Stimulated activated CD8-positive, alpha-beta memory T cell treated with anti-CD3 and anti-CD28 coated beads, Interleukin-7, amount 100 ng/mL, for 48 hours (primary cell): Measurements from ENCODE around the gene FBXO5.

Experiments used
- DNase-seq, 2 donors: peaks; one replicate each; pipeline ENCODE4 v3.0.0-alpha.2; 2020; ENCODE audit warnings: low read depth in 1 of 2; ENCODE audit errors: extremely low read depth in 1 of 2

Gene FBXO5

GRCh38 chr6:152952866-152953509 is 29.9 kb downstream of the FBXO5 start:
- no peak for DNase-seq

- DNase-seq: no peak
These were observed 30.8 kb downstream of the FBXO5 start for GRCh38 chr6:152952045-152952444.

GRCh38 chr6:152950240-152950639 is 32.6 kb downstream of the FBXO5 start:
- DNase-seq: no peak

GRCh38 chr6:152948150-152948768 is 34.6 kb downstream of the FBXO5 start:
- no peak for DNase-seq

GRCh38 chr6:152946995-152947394 is 35.8 kb downstream of the FBXO5 start:
- DNase-seq: no peak

GRCh38 chr6:152946484-152946883 is 36.4 kb downstream of the FBXO5 start:
- DNase-seq: no peak

- DNase-seq: no peak
These were observed 39.5 kb downstream of the FBXO5 start for GRCh38 chr6:152943260-152943897.

- no peak for DNase-seq
These were observed 40.4 kb downstream of the FBXO5 start for GRCh38 chr6:152942319-152942869.

GRCh38 chr6:152941746-152942145 is 41.1 kb downstream of the FBXO5 start:
- DNase-seq: no peak

- no peak for DNase-seq
These were observed 50.0 kb downstream of the FBXO5 start for GRCh38 chr6:152932865-152933264.

- DNase-seq: no peak
These were observed 60.1 kb downstream of the FBXO5 start for GRCh38 chr6:152922706-152923105.
